DND-41 (cell line): ENCODE measurements around the gene SNTG2.

ENCODE experiments used
- ATAC-seq: fragments of 200-7000 bp; cut with Tn5 transposase; 3 replicates; pipeline ENCODE4 v1.9.1; 2021; ENCODE audit warnings: low read depth; ENCODE audit not compliant: insufficient read depth
- DNase-seq: peaks from one replicate; pipeline ENCODE4 v3.0.0-alpha.2; 2020
- H2AFZ ChIP-seq: 2 replicates; pipeline ENCODE4 v1.6.0; 2012; ENCODE audit warnings: low read depth, low read length
- H3K27ac ChIP-seq: 2 replicates; pipeline ENCODE4 v1.5.1; 2012; ENCODE audit warnings: low read length, inconsistent platforms
- H3K27me3 ChIP-seq: fragments of 200-600 bp; sonication (generic); 2 replicates; pipeline ENCODE4 v1.6.0; 2012; ENCODE audit warnings: low read length, mild to moderate bottlenecking, inconsistent platforms; ENCODE audit not compliant: insufficient read depth, poor library complexity
- H3K36me3 ChIP-seq: 2 replicates; pipeline ENCODE4 v1.5.1; 2012; ENCODE audit warnings: low read length, inconsistent platforms; ENCODE audit not compliant: insufficient read depth
- H3K4me1 ChIP-seq: 2 replicates; pipeline ENCODE4 v1.5.1; 2012; ENCODE audit warnings: mild to moderate bottlenecking, low read length; ENCODE audit not compliant: insufficient read depth
- H3K4me2 ChIP-seq: 2 replicates; pipeline ENCODE4 v1.6.0; 2012; ENCODE audit warnings: mild to moderate bottlenecking, moderate library complexity, low read length, inconsistent platforms; ENCODE audit not compliant: insufficient read depth
- H3K4me3 ChIP-seq, 2 experiments: fragments of 200-600 bp in 1 of 2; shearing (Covaris generic) in 1 of 2; 2 replicates each; pipeline ENCODE4 v1.5.1; 2012 to 2016; ENCODE audit warnings: inconsistent platforms in 2 of 2, low read length in 2 of 2, mild to moderate bottlenecking in 2 of 2, low read depth in 1 of 2, moderate library complexity in 1 of 2
- H3K79me2 ChIP-seq: 2 replicates; pipeline ENCODE4 v1.6.0; 2012; ENCODE audit warnings: low read length, inconsistent platforms; ENCODE audit not compliant: insufficient read depth
- H3K9ac ChIP-seq: 2 replicates; pipeline ENCODE4 v1.6.0; 2012; ENCODE audit warnings: low read depth, mild to moderate bottlenecking, inconsistent platforms, low read length, moderate library complexity
- H3K9me3 ChIP-seq: 2 replicates; pipeline ENCODE4 v1.5.1; 2012; ENCODE audit warnings: low read length, moderate library complexity, mild to moderate bottlenecking, inconsistent platforms; ENCODE audit not compliant: insufficient read depth, severe bottlenecking
- H4K20me1 ChIP-seq: 2 replicates; pipeline ENCODE4 v1.6.0; 2012; ENCODE audit warnings: low read length; ENCODE audit not compliant: insufficient read depth
- EZH2 ChIP-seq: IDR thresholded peaks from 3 replicates; pipeline ENCODE4 v1.6.1; 2012; ENCODE audit warnings: borderline replicate concordance, low read depth, mild to moderate bottlenecking, moderate library complexity, low read length, inconsistent platforms; ENCODE audit not compliant: severe bottlenecking
- TF ChIP-seq, protein P1 (sequence below): IDR thresholded peaks from 2 replicates; pipeline ENCODE4 v1.5.1; 2012; ENCODE audit warnings: borderline replicate concordance, low read length, moderate library complexity, mild to moderate bottlenecking; ENCODE audit not compliant: poor library complexity, severe bottlenecking; ENCODE audit errors: extremely low read depth

Gene SNTG2

DNA sequence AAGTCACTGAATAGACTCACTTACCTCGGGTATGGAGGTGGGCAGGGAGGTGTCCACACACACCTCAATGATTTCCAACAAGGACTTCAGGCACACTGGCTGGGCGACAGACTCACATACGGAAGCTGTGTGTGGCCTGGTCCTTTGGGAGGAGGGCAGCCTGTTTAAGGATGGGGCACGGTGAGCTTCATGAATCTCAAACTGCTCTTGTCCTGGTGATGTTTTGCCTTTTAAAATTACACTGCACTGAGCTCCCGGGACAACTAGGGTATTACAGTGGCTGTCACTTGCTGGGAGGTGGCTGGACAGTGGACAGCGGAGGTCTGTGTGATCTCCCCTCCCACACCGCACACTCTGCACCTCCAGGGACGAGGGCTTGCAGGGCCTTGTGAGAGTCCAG is 211.6 kb downstream of the SNTG2 start:
- Histone ChIP-seq H3K36me3 (peaks cover 16% of the 10 kb centered on the region), H3K4me2 (peak overlapping the region; percentile 5; the same call in 1 of the 2 replicates), H3K9ac (peak overlapping the region; percentile 33), H3K27me3 (no peaks in the 10 kb centered on the region), H3K4me1 (peaks cover 38% of the 10 kb centered on the region), H4K20me1 (no peaks in the 10 kb centered on the region), H3K9me3 (peaks cover 11% of the 10 kb centered on the region), H3K27ac (peak overlapping the region; percentile 94), H2AFZ (peak overlapping the region; percentile 24; the same call in 1 of the 2 replicates), H3K79me2 (no peaks in the 10 kb centered on the region), H3K4me3 (peak overlapping the region in 1 of 2 experiments; percentile 20; a peak in 1 of 4 replicates)
- TF ChIP-seq, protein P1, sequence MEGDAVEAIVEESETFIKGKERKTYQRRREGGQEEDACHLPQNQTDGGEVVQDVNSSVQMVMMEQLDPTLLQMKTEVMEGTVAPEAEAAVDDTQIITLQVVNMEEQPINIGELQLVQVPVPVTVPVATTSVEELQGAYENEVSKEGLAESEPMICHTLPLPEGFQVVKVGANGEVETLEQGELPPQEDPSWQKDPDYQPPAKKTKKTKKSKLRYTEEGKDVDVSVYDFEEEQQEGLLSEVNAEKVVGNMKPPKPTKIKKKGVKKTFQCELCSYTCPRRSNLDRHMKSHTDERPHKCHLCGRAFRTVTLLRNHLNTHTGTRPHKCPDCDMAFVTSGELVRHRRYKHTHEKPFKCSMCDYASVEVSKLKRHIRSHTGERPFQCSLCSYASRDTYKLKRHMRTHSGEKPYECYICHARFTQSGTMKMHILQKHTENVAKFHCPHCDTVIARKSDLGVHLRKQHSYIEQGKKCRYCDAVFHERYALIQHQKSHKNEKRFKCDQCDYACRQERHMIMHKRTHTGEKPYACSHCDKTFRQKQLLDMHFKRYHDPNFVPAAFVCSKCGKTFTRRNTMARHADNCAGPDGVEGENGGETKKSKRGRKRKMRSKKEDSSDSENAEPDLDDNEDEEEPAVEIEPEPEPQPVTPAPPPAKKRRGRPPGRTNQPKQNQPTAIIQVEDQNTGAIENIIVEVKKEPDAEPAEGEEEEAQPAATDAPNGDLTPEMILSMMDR = no peak
- no peak for TF ChIP-seq EZH2
- DNase-seq (no peak), ATAC-seq (no peak)

DNA sequence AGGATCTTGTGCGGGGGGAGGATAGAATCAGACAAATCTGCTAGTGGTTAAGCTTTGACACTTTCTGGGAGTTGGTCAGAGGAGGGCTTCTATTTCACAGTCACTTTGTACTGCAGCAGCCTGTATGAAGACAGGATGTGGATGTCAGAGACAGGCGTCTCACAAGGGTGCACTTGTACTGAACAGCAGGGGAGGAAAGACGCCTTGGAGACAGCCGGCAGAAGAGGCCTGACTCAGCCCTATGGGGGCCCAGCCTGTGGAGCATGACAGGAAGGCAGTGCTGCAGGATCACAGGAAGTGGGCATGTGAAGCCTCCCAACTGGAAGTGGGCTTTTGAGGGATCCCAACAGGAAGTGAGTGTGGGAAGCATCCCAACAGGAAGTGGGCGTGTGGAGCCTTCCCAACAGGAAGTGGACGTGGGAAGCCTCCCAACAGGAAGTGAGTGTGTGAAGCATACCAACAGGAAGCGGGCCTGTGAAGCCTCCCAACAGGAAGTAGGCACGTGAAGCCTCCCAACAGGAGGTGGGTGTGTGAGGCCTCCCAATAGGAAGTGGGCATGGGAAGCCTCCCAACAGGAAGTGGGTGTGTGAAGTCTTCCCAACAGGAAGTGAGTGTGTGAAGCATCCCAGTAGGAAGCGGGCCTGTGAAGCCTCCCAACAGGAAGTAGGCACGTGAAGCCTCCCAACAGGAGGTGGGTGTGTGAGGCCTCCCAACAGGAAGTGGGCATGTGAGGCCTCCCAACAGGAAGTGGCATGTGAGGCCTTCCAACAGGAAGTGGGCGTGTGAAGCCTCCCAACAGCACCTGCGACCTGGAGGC is 212.3 kb downstream of the SNTG2 start:
- peaks cover 16% of the 10 kb centered on the region for H3K36me3 ChIP-seq
- H3K4me2 ChIP-seq = no peak overlapping the region
- H4K20me1 ChIP-seq = no peaks in the 10 kb centered on the region
- peaks cover 38% of the 10 kb centered on the region for H3K4me1 ChIP-seq
- peak overlapping the region; percentile 33 for H3K9ac ChIP-seq
- H3K4me3 ChIP-seq = peak overlapping the region in 1 of 2 experiments; percentile 7; a peak in 1 of 4 replicates
- peak; percentile 89 for DNase-seq
- peaks cover 11% of the 10 kb centered on the region for H3K9me3 ChIP-seq
- peak; percentile 97 for ATAC-seq
- TF ChIP-seq EZH2 = no peak
- TF ChIP-seq, protein P1 = peak; percentile 30
- H2AFZ ChIP-seq = 0 out of 2 replicates have a peak overlapping the region, but pooled peaks have one; percentile 24
- no peaks in the 10 kb centered on the region for H3K79me2 ChIP-seq
- H3K27me3 ChIP-seq = no peaks in the 10 kb centered on the region
- H3K27ac ChIP-seq = peak overlapping the region; percentile 94

DNA sequence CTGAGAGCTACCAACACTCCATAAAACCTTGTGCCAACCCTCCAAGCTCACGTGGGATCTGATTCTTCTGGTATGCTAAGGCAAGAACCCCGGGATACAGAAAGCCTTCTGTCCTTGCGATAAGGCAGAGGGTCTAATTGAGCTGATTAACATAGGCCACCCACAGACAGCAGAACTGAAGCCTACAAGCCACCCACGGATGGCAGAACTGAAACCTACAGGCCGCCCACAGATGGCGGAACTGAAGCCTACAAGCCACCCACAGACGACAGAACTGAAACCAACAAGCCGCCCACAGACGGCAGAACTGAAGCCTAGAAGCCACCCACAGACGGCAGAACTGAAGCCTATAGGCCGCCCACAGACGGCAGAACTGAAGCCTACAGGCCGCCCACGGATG is 216.3 kb downstream of the SNTG2 start:
- ATAC-seq (no peak), DNase-seq (no peak)
- Histone ChIP-seq H3K9me3 (peaks cover 11% of the 10 kb centered on the region), H3K4me2 (no peak overlapping the region), H3K79me2 (no peaks in the 10 kb centered on the region), H3K9ac (no peak overlapping the region), H3K27ac (peak overlapping the region; percentile 10; the same call in 1 of the 2 replicates), H2AFZ (no peak overlapping the region), H3K4me3 (no peak overlapping the region), H3K4me1 (peaks cover 21% of the 10 kb centered on the region), H3K27me3 (no peaks in the 10 kb centered on the region), H4K20me1 (no peaks in the 10 kb centered on the region), H3K36me3 (peaks cover 10% of the 10 kb centered on the region)
- no peak for TF ChIP-seq EZH2
- TF ChIP-seq, protein P1 = no peak
